Smooth muscle cell (in vitro differentiated cells): Measurements from ENCODE around the gene SYT2. TPM values are rescaled to one million over a fixed set of nuclear protein-coding genes. Genes with fewer than 3 reads are reported as not detected.

Source experiments
- DNase-seq: peaks from one replicate; lab custom pipeline; 2025; ENCODE audit not compliant: unreplicated experiment; lab: John Stamatoyannopoulos, UW
- H2AFZ ChIP-seq: fragments of 200-600 bp; sonication (generic); 2 replicates; pipeline ENCODE4 v1.6.0; 2016; ENCODE audit warnings: antibody characterized with exemption, low read depth, mild to moderate bottlenecking
- H3F3A ChIP-seq: fragments of 200-600 bp; sonication (generic); 2 replicates; pipeline ENCODE4 v1.6.0; 2017; ENCODE audit warnings: antibody characterized with exemption, low read depth
- H3K27ac ChIP-seq: fragments of 200-600 bp; sonication (generic); 2 replicates; pipeline ENCODE4 v1.5.1; 2016; ENCODE audit warnings: low read depth, mild to moderate bottlenecking
- H3K27me3 ChIP-seq: fragments of 200-600 bp; sonication (generic); 2 replicates; pipeline ENCODE4 v1.6.1; 2016; ENCODE audit warnings: low read depth, mild to moderate bottlenecking
- H3K36me3 ChIP-seq: fragments of 200-600 bp; sonication (generic); 2 replicates; pipeline ENCODE4 v1.5.1; 2016; ENCODE audit warnings: low read depth
- H3K4me1 ChIP-seq: fragments of 200-600 bp; sonication (generic); 2 replicates; pipeline ENCODE4 v1.5.1; 2016; ENCODE audit warnings: low read depth
- H3K4me2 ChIP-seq: fragments of 200-600 bp; sonication (generic); 2 replicates; pipeline ENCODE4 v1.6.0; 2016; ENCODE audit warnings: mild to moderate bottlenecking
- H3K4me3 ChIP-seq: fragments of 200-600 bp; sonication (generic); 2 replicates; pipeline ENCODE4 v1.5.1; 2016; ENCODE audit warnings: mild to moderate bottlenecking
- H3K79me2 ChIP-seq: fragments of 200-600 bp; sonication (generic); 2 replicates; pipeline ENCODE4 v1.6.0; 2016; ENCODE audit warnings: low read depth, mild to moderate bottlenecking
- H3K9ac ChIP-seq: fragments of 200-600 bp; sonication (generic); 2 replicates; pipeline ENCODE4 v1.6.0; 2016; ENCODE audit warnings: low read depth
- H3K9me3 ChIP-seq: fragments of 200-600 bp; sonication (generic); replicated peaks from 2 replicates; pipeline ENCODE4 v1.5.1; 2016; ENCODE audit warnings: low read depth
- H4K20me1 ChIP-seq: fragments of 200-600 bp; sonication (generic); 2 replicates; pipeline ENCODE4 v1.6.0; 2016; ENCODE audit warnings: low read depth
- WGBS: methylation state at CpG from one replicate; pipeline ENCODE4 v1.1.7; 2016; ENCODE audit warnings: low lambda C conversion rate; 5-methylcytosine and 5-hydroxymethylcytosine counted together
- polyA plus RNA-seq: library from polyadenylated mRNA; unstranded; fragments of >200 nt; fragmentation: Nextera tagmentation; extraction: Ambion mirVana; gene quantifications from 2 replicates; pipeline ENCODE4 v1.2.1, GENCODE V29; 2016
- total RNA-seq: library from RNA; depleted of rRNA; stranded (reverse); fragments of >200 nt; gene quantifications from 2 replicates; pipeline ENCODE4 v1.2.3, GENCODE V29; 2014
- TF ChIP-seq, protein P1 (sequence below): fragments of 200-600 bp; sonication (generic); IDR thresholded peaks from 2 replicates; pipeline ENCODE4 v1.5.1; 2017; ENCODE audit warnings: borderline replicate concordance, mild to moderate bottlenecking, antibody characterized with exemption; ENCODE audit not compliant: insufficient read depth, poor library complexity, severe bottlenecking

Gene SYT2
- total and polyA plus RNA-seq, 2 experiments from 2014 or later, result not detected

DNA sequence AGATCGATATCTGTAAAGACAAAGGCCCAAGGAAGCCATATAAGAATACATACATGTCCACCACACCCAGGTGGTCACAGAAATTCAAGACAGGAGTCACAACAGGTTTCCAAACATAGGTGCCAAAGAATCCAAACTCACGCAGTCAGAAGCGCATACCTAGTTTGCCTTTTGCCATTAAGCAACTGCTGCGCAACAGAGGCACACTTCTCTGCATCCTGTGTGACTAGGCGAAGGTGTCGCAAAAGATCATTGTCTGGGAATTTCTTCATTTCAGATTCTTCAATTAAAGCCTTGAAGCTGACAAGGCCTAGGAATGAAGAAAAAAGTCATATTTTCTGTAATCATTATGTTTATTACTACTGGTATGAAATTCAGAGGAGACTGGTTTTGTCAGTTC is 32.2 kb upstream of the SYT2 start:
- H3F3A ChIP-seq, result peaks cover 5% of the 10 kb centered on the region
- 95% methylated on average over 6 of the region's 6 CpGs for WGBS
- H3K4me2 ChIP-seq, result no peak overlapping the region
- no peaks in the 10 kb centered on the region for H3K9me3 ChIP-seq
- H3K27me3 ChIP-seq, result no peaks in the 10 kb centered on the region
- H3K27ac ChIP-seq, result no peak overlapping the region
- H3K79me2 ChIP-seq, result peaks cover 16% of the 10 kb centered on the region
- H3K4me1 ChIP-seq, result no peaks in the 10 kb centered on the region
- TF ChIP-seq, protein P1, sequence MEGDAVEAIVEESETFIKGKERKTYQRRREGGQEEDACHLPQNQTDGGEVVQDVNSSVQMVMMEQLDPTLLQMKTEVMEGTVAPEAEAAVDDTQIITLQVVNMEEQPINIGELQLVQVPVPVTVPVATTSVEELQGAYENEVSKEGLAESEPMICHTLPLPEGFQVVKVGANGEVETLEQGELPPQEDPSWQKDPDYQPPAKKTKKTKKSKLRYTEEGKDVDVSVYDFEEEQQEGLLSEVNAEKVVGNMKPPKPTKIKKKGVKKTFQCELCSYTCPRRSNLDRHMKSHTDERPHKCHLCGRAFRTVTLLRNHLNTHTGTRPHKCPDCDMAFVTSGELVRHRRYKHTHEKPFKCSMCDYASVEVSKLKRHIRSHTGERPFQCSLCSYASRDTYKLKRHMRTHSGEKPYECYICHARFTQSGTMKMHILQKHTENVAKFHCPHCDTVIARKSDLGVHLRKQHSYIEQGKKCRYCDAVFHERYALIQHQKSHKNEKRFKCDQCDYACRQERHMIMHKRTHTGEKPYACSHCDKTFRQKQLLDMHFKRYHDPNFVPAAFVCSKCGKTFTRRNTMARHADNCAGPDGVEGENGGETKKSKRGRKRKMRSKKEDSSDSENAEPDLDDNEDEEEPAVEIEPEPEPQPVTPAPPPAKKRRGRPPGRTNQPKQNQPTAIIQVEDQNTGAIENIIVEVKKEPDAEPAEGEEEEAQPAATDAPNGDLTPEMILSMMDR, result no peak
- H3K36me3 ChIP-seq, result peaks cover 66% of the 10 kb centered on the region
- no peak for DNase-seq
- H4K20me1 ChIP-seq, result peaks cover 80% of the 10 kb centered on the region
- H3K4me3 ChIP-seq, result no peak overlapping the region
- H3K9ac ChIP-seq, result no peak overlapping the region
- H2AFZ ChIP-seq, result no peak overlapping the region

DNA sequence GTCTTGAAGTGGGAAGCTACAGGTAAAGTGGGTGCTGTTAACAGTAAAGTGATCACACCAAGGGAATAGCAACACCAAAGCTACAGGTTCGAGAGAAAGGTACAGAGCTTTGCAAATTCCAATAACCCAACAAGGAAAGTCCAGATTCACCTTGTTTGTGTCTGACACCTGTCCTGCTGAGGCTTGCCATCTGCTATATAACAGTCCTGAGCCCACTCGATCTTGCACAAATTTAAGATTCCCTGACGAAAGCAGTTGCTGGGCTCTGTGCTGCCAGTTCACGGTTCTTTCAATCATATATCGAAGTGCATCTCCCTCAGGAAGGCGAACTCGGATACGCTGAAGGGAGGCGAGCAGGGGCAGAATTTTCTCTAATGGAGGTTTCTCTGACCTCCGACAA is 23.0 kb upstream of the SYT2 start:
- peaks cover 98% of the 10 kb centered on the region for H4K20me1 ChIP-seq
- no peak overlapping the region for H3K4me3 ChIP-seq
- H3K36me3 ChIP-seq, result peaks cover 62% of the 10 kb centered on the region
- no peaks in the 10 kb centered on the region for H3K9me3 ChIP-seq
- no peaks in the 10 kb centered on the region for H3K27me3 ChIP-seq
- H3F3A ChIP-seq, result peaks cover 17% of the 10 kb centered on the region
- H3K4me2 ChIP-seq, result no peak overlapping the region
- no peak overlapping the region for H3K9ac ChIP-seq
- H3K4me1 ChIP-seq, result no peaks in the 10 kb centered on the region
- TF ChIP-seq, protein P1, result no peak
- WGBS, result 98% methylated on average over 10 of the region's 10 CpGs
- no peak overlapping the region for H2AFZ ChIP-seq
- DNase-seq, result no peak
- no peak overlapping the region for H3K27ac ChIP-seq
- H3K79me2 ChIP-seq, result peaks cover 8% of the 10 kb centered on the region

DNA sequence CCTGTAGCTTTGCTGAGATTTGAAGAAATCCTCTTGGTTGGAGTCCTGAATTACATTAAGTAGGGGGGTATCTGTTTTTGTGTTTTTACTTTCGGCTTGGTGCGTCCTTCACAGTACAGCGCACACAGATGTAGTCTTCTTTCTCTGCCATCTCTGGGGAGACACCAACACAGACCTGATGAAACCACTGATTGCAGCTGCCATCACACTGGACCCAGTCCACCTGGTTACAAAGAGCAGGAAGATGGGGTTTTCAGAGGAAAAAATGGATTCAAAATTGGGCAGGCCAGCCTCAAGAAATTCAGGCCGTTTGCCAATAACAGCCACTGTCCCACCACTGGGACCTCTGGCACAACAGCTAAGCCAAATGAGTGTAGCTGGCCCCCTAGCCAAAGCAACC is 18.7 kb upstream of the SYT2 start:
- Histone ChIP-seq H3K4me3 (no peak overlapping the region), H3K4me2 (no peak overlapping the region), H3K79me2 (no peaks in the 10 kb centered on the region), H3K27ac (no peak overlapping the region), H3F3A (peaks cover 39% of the 10 kb centered on the region), H3K36me3 (peaks cover 46% of the 10 kb centered on the region), H3K4me1 (no peaks in the 10 kb centered on the region), H3K27me3 (no peaks in the 10 kb centered on the region), H4K20me1 (peaks cover 94% of the 10 kb centered on the region), H3K9ac (no peak overlapping the region), H3K9me3 (no peaks in the 10 kb centered on the region), H2AFZ (no peak overlapping the region)
- WGBS, result 99% methylated on average over 4 of the region's 4 CpGs
- TF ChIP-seq, protein P1, result no peak
- DNase-seq, result no peak

DNA sequence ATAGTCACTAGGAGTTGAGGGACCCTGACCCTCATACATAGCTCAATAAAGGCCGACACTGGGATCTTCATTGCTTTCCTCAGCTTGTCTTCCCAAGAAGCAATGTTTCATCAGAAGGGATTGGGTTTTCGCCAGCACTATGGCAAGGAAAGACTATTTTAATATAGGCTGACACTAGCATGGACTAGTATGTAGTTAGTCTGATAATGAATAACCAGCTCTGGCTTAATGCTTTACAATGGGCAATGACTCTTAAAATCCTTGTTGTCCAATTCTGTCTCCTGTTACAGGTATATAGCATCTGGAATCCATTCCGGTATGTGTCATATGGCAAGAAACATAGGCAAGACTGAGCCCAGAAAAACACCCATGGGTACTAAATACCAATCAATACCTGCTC is 15.3 kb upstream of the SYT2 start:
- Histone ChIP-seq H3K9ac (no peak overlapping the region), H3K4me3 (no peak overlapping the region), H4K20me1 (peaks cover 69% of the 10 kb centered on the region), H3K79me2 (no peaks in the 10 kb centered on the region), H2AFZ (no peak overlapping the region), H3K9me3 (no peaks in the 10 kb centered on the region), H3K4me1 (no peaks in the 10 kb centered on the region), H3K27ac (no peak overlapping the region), H3K27me3 (no peaks in the 10 kb centered on the region), H3K4me2 (no peak overlapping the region), H3K36me3 (peaks cover 29% of the 10 kb centered on the region), H3F3A (peaks cover 35% of the 10 kb centered on the region)
- DNase-seq, result no peak
- WGBS, result 97% methylated on average over 3 of the region's 3 CpGs
- TF ChIP-seq, protein P1, result no peak
